ENCODE results near the gene SFMBT2.

Gene SFMBT2

GRCh38 chr10:7133958-7134357 lies 276.9 kb downstream of the SFMBT2 start:
- DNase-seq (ENCODE audit: low spot score) = no peak

- DNase-seq (ENCODE audit: low spot score) = no peak
These were observed 277.6 kb downstream of the SFMBT2 start for GRCh38 chr10:7133278-7133677.

GRCh38 chr10:7130191-7130911 lies 280.5 kb downstream of the SFMBT2 start:
- no peak for DNase-seq (ENCODE audit: low spot score)

GRCh38 chr10:7123774-7124173 lies 287.1 kb downstream of the SFMBT2 start:
- no peak for DNase-seq (ENCODE audit: low spot score)

- no peak for DNase-seq (ENCODE audit: low spot score)
These were observed 288.3 kb downstream of the SFMBT2 start for GRCh38 chr10:7122561-7122960.

- DNase-seq (ENCODE audit: low spot score) = peak; percentile 60
These were observed 289.6 kb downstream of the SFMBT2 start for GRCh38 chr10:7121154-7121797.

GRCh38 chr10:7119325-7120015 lies 291.4 kb downstream of the SFMBT2 start:
- no peak for DNase-seq (ENCODE audit: low spot score)

GRCh38 chr10:7117806-7118674 lies 292.8 kb downstream of the SFMBT2 start:
- no peak for DNase-seq (ENCODE audit: low spot score)

GRCh38 chr10:7117177-7117799 lies 293.5 kb downstream of the SFMBT2 start:
- no peak for DNase-seq (ENCODE audit: low spot score)

- DNase-seq (ENCODE audit: low spot score) = no peak
These were observed 299.3 kb downstream of the SFMBT2 start for GRCh38 chr10:7111561-7111960.

- no peak for DNase-seq (ENCODE audit: low spot score)
These were observed 299.7 kb downstream of the SFMBT2 start for GRCh38 chr10:7111089-7111488.
